Activated CD8-positive, alpha-beta T cell treated with anti-CD3 and anti-CD28 coated beads for 36 hours (primary cell): ENCODE data around the gene BRF1. TPM values are rescaled to one million over a fixed set of nuclear protein-coding genes. Genes with fewer than 3 reads are reported as not detected.

Source experiments
- ATAC-seq: fragments of 200-7000 bp; cut with Tn5 transposase; one replicate; pipeline ENCODE4 v1.10.0; 2021; ENCODE audit warnings: mild to moderate bottlenecking, moderate library complexity
- CTCF ChIA-PET: fragments of 350-600 bp; sonication (Branson Sonifier 250); formaldehyde crosslinking; loops from one replicate; lab custom pipeline; 2021; ENCODE audit warnings: antibody characterized with exemption; lab: Charles Lee
- POLR2A ChIA-PET: fragments of 350-600 bp; sonication (Branson Sonifier 250); formaldehyde crosslinking; loops from one replicate; lab custom pipeline; 2021; ENCODE audit warnings: antibody characterized with exemption; lab: Charles Lee
- DNase-seq: peaks from one replicate; pipeline ENCODE4 v3.0.0-alpha.2; 2020
- H3K27ac Mint-ChIP-seq: one replicate; pipeline ENCODE4 v1.8.0; 2021; ENCODE audit warnings: mild to moderate bottlenecking, mixed read lengths
- H3K27me3 Mint-ChIP-seq: one replicate; pipeline ENCODE4 v1.8.0; 2021; ENCODE audit warnings: mixed read lengths
- H3K36me3 Mint-ChIP-seq: one replicate; pipeline ENCODE4 v1.8.0; 2021; ENCODE audit warnings: low read depth, mixed read lengths
- H3K4me1 Mint-ChIP-seq: one replicate; pipeline ENCODE4 v1.8.0; 2021; ENCODE audit warnings: low read depth, mixed read lengths
- H3K4me3 Mint-ChIP-seq: one replicate; pipeline ENCODE4 v1.8.0; 2021; ENCODE audit warnings: mild to moderate bottlenecking, moderate library complexity, mixed read lengths
- H3K9me3 Mint-ChIP-seq: one replicate; pipeline ENCODE4 v1.8.0; 2021; ENCODE audit warnings: mixed read lengths
- CTCF ChIP-seq: fragments of 200-600 bp; IDR thresholded peaks from one replicate; pipeline ENCODE4 v1.8.0; 2022; ENCODE audit warnings: antibody characterized with exemption, mild to moderate bottlenecking
- intact Hi-C: fragments of 100-400 bp; cut with micrococcal nuclease; formaldehyde crosslinking; loops from one replicate; pipeline ENCODE4 v1.10.0; 2022
- total RNA-seq, 2 experiments: library from RNA; stranded (reverse); gene quantifications; one replicate each; pipeline ENCODE4 v1.2.3, GENCODE V29; 2021

The BRF1 gene
- total RNA-seq, 2 experiments from 2014 or later, result 25.3 to 26.6 TPM

DNA sequence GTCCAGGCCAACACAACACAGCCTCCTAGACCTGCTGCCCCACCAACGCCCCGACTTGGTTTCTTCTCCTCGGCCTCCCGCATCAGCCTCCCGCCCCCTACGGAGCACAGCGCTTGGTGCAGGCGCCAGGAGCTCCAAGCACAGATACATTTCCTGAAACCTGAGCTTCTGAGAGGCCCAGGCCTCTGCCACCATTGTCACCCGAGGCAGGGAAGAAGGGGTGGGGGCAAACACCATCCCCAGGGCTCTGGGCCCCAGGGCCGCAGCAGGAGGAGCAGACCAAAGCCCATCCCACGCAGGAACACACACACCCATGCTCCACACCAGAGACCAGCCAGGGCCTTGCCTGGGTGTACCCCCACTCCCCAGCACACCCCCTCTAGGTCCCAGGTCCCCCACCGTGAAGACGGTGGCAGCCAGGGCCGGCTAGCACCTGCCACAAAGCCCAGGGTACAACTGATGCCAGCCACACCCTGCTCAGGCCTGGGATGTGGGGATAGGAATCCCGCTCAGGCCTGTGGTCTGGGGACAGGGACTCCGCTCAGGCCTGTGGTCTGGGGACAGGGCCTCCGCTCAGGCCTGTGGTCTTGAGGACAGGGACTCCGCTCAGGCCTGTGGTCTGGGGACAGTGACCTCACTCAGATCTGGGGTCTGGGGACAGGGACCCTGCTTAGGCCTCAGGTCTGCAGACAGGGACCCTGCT is 137.6 kb downstream of the BRF1 start:
- CTCF ChIA-PET, result interaction anchor here (3.1 kb wide), 1 partner anchor 73 kb away, joined by 12 read pairs; no protein-coding TSS in a partner anchor
- H3K27me3 Mint-ChIP-seq, result peaks cover 10% of the 10 kb centered on the region

GRCh38 chr14:105162669-105162979 is 138.2 kb downstream of the BRF1 start:
- H3K9me3 Mint-ChIP-seq, result no peaks in the 10 kb centered on the region
- H3K27me3 Mint-ChIP-seq, result peaks cover 10% of the 10 kb centered on the region

More for the DNA sequence above, 137.6 kb downstream of the BRF1 start:
- no peak overlapping the region for H3K4me3 Mint-ChIP-seq
- H3K36me3 Mint-ChIP-seq, result no peaks in the 10 kb centered on the region
- H3K27ac Mint-ChIP-seq, result no peak overlapping the region
- no peaks in the 10 kb centered on the region for H3K4me1 Mint-ChIP-seq
- ATAC-seq, result no peak
- no peak for DNase-seq
- no peak for TF ChIP-seq CTCF
- no peaks in the 10 kb centered on the region for H3K9me3 Mint-ChIP-seq
- POLR2A ChIA-PET, result interaction anchor here (1.2 kb wide), 1 partner anchor 9 kb away, joined by 3 read pairs; no protein-coding TSS in a partner anchor
- intact Hi-C loops, result no loop called here

GRCh38 chr14:105161964-105162668 is 138.7 kb downstream of the BRF1 start:
- TF ChIP-seq CTCF, result no peak
- intact Hi-C loops, result no loop called here
- Mint-ChIP-seq H3K4me1 (no peaks in the 10 kb centered on the region), H3K4me3 (no peak overlapping the region), H3K27me3 (peaks cover 10% of the 10 kb centered on the region), H3K27ac (no peak overlapping the region), H3K36me3 (no peaks in the 10 kb centered on the region), H3K9me3 (no peaks in the 10 kb centered on the region)
- POLR2A ChIA-PET, result no interaction called here
- DNase-seq, result no peak
- no peak for ATAC-seq
- CTCF ChIA-PET, result no interaction called here

More at GRCh38 chr14:105162669-105162979, 138.2 kb downstream of the BRF1 start:
- ATAC-seq, result no peak
- ChIA-PET POLR2A (no interaction called here), CTCF (no interaction called here)
- no peak overlapping the region for H3K4me3 Mint-ChIP-seq
- no peak overlapping the region for H3K27ac Mint-ChIP-seq
- H3K4me1 Mint-ChIP-seq, result no peaks in the 10 kb centered on the region
- TF ChIP-seq CTCF, result no peak
- H3K36me3 Mint-ChIP-seq, result no peaks in the 10 kb centered on the region
- DNase-seq, result no peak
- intact Hi-C loops, result no loop called here

DNA sequence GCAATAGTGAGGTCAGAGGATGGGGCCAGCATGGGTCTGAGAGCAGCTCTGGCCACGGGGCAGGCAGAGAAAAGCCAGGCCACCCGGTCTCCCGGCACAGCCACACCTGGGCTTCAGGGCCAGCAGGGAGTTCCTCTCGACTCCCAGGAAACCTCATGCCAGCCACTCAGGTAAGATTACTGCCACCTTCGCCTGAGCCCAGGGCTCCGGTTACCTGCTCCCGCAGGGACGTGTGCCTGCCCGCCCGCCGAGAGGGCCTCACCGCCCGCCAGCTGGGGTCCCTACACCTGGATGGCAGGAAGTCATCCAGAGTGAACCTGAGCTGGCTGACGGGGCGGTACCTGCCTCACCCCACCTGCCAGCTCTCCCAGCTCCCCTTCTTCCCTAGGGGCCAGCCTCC is 139.5 kb downstream of the BRF1 start:
- no peak for TF ChIP-seq CTCF
- H3K4me3 Mint-ChIP-seq, result no peak overlapping the region
- no peak overlapping the region for H3K27ac Mint-ChIP-seq
- DNase-seq (no peak), ATAC-seq (no peak)
- intact Hi-C loops, result no loop called here
- H3K36me3 Mint-ChIP-seq, result no peaks in the 10 kb centered on the region
- H3K4me1 Mint-ChIP-seq, result no peaks in the 10 kb centered on the region
- ChIA-PET CTCF (no interaction called here), POLR2A (interaction anchor here (0.7 kb wide), 1 partner anchor 1287 kb away, joined by 4 read pairs; no protein-coding TSS in a partner anchor)
- peaks cover 2% of the 10 kb centered on the region for H3K27me3 Mint-ChIP-seq
- no peaks in the 10 kb centered on the region for H3K9me3 Mint-ChIP-seq

GRCh38 chr14:105160776-105161175 is 140.0 kb downstream of the BRF1 start:
- DNase-seq, result no peak
- ATAC-seq, result no peak
- intact Hi-C loops, result no loop called here
- Mint-ChIP-seq H3K4me3 (no peak overlapping the region), H3K27ac (no peak overlapping the region), H3K27me3 (peaks cover 2% of the 10 kb centered on the region), H3K36me3 (no peaks in the 10 kb centered on the region), H3K4me1 (no peaks in the 10 kb centered on the region), H3K9me3 (no peaks in the 10 kb centered on the region)
- no peak for TF ChIP-seq CTCF
- POLR2A ChIA-PET, result interaction anchor here (0.7 kb wide), 1 partner anchor 1286 kb away, joined by 4 read pairs; no protein-coding TSS in a partner anchor
- CTCF ChIA-PET, result no interaction called here
